Activated gamma-delta T cell treated with Interleukin-2 at 50 U/mL for 16 hours (primary cell): ENCODE measurements around the gene EDIL3.
"Not testable (repeated sequence)": the region's sequence is repeated elsewhere in the genome, so short reads cannot be mapped to it uniquely, and the experiment has no call there.

ENCODE experiments used
- DNase-seq: peaks from one replicate; pipeline ENCODE4 v3.0.0-alpha.2; 2020

Gene EDIL3

DNA sequence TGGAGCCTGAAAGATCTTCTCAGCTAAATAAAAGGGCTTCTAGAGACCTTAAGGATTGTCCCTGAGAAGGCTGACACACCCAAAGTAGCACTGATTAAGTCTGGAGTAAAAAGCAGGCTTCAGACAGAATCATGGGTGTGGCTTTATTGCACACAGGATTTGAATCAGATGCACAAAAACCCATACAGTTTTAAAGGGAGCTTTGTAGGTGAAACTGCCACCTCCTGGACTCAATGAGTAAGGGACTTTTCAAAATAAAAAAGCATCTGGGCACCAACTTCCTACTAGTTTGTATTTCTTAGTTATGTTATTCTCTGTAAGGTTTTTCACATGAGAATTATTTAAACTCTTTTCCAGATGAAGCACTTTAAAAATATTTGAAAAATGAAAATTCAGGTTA lies 129.4 kb downstream of the EDIL3 start:
- DNase-seq, result no peak

DNA sequence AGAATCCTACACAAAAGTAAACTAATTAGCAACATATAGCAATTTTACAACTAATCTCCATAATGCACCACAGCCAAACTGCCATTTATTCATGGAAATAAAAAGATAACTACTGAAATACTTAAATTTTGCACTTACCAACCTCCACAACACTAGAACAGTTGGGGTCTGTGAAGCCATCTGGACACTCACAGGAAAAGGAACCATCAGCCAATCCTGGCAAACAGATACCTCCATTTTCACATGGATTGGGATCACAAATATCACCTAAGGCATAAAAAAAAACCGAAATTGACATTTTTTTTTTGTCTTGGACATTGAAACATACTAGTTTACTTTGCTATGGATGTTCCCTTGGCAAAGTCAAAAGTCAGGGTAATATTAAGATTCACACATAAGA lies 130.7 kb downstream of the EDIL3 start:
- no peak for DNase-seq

DNA sequence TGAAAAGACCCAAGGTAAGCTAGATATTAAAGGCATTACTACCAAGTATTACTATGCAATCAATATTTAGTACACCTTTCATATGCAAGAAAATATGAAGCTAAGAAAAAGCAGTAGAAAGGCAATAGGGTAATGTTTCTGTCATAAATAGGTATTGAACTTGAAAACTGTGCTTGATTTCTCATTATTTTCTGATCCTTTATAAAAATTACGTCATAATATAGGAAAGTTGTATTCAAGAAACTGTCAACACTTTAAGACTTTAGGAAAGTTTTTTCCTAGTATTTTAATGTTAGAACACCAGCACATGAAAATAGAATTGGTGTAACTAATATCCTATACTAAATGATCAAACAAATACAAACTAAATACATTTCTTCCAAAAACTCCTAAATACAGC lies 133.2 kb downstream of the EDIL3 start:
- DNase-seq, result no peak

DNA sequence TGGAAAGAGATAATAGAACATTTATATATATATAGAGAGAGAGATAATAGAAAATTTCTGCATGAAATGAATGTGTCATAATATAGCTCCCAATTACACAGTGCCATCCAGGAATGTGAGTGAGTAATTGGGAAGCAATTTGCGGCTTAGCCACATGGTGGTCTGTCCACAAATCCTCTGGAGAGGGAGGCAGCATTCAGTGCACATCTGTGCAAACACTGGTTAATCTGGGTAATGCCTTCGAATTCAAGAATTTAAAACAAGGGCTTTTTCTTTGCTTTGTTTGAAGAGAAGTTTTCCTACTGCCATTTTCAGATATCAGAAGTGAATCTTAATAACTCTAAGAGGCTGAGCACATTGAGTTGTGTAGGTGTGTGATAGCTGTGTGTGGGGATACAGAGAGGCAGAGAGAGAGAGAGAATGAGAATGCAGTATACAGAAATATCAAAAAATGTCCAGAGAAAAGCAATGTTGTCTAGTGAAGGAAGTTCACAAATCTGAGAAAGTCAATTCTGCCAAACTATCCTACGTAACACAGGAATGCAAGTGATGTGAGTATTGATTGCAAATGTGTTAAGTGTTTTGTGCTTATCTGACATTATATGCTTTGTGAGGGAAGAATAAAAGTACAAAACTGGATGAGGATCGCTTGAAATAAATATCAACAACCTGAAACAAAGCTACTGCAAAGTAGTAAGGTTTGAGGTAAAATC lies 134.6 kb downstream of the EDIL3 start:
- DNase-seq, result no peak

DNA sequence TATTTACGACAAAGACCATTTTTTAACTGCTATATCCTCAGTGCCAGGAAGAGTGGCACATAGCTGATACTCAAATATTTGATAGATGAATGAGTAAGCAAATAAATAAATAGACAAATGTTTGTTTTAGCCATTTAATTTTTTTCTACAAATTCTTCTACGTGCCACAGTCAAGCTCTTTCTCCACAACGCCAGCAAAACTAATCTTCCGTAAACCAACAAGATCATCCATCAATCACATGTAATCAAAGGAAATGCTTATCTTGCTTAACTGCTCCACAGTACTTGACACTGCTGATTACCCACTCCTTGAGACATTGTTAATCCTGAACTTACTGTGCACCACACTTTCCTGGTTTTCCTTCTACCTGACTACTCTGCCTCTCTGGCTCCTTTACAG lies 136.7 kb downstream of the EDIL3 start:
- no peak for DNase-seq

DNA sequence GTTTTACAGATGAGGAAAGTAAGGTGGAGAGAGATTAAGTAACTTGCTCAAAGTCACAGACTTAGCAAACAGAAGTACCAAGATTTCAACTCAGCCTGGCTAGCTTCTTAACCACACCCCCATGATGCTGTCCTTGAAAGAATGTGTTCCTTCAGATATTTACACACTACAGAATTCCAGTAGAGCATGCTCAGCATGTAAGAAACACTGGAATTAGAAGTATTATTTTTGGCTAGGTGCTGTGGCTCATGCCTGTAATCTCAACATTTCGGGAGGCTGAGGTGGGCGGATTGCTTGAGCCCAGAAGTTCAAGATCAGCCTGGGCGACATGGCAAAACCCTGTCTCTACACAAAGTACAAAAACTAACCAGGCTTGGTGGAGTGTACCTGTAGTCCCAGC lies 142.4 kb downstream of the EDIL3 start:
- no peak for DNase-seq

DNA sequence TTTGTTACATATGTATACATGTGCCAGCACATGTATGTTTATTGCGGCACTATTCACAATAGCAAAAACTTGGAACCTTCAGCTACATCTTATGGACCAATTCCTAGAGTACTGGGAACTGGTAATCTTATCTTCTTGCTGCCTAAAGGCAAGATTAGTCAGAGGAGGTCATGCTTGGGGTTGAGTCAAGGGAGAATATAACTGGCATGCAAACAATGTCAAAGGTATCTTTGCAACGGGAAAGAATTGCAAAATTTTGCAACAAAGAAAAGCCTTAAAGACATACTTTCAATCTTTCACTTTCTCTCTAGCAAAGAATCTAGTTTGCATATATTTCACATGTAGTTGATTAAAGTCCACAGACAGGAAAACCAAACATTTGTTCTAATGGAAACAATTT lies 145.2 kb downstream of the EDIL3 start:
- DNase-seq, result no peak

DNA sequence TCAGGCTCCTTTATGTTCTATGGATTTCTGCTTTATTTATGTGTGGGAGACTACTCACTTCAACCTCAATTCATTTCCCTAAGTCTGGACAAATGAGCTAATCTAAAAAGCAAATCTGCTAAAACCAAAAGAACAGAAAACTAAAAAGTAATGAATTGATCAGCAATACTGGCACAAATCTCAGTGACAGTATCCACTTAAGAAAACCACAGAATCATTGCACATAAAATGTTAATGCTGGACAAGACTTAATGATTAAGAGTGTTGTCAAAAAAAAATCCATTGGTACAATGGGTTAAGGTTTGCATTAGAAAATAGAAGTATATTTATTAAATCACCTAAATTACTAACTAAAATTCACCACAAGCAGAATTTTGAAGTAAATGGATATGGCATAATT lies 147.6 kb downstream of the EDIL3 start:
- DNase-seq, result no peak

DNA sequence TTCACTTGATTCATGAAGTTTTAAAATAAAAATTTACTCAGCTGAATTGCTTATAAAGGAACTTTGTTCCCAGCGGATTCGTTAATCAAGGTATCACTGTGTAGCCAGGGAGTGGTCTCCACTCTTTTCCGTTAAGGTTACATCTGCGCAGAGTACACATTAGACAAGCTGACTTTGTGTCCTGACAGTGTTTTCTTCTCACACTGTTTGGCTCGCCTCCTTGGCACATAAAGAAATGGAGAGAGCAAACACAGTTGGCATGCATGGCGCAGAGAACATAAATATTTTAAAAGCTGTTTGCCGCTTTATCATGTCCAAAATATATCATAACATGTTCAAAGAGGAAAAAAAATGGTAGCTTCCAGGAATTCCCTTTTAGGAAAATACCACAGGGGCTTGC lies 153.2 kb downstream of the EDIL3 start:
- DNase-seq, result no peak

DNA sequence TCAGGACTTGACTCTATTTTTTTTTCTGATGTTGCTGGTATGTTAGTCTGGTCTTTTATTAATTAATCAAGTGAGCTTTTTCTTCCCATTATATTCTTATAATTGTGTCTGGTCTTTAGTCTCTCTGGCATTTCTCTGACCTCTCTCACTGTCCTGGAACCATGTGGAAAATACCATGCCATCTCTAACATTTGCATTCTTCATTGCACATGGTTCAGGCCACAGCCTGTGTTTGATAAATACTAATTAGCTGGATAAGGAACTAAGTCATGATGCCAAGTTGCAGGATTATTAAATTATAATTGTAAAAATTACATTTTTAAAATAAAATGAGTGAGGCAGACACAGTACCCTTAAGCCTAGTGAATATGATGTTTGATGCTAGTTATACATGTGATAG lies 155.6 kb downstream of the EDIL3 start:
- no peak for DNase-seq

DNA sequence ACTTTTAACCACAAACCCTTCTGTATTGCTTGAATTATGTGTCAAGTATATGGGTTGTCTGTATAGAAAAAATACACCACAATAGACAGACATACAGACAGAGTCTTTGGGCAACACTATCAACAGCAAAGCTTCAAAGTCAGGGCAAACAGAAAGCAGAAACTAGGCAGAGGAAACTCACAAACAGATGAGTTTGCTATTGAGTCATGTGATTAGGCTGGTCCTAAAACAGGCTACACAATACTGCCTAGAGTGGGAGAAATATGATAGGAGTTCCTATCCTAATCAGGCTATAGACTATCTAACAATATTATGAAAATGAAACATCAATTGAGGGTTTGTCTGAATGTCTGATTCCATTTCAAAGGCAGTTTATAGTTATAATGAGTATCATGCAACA lies 156.4 kb downstream of the EDIL3 start:
- DNase-seq, result no peak

DNA sequence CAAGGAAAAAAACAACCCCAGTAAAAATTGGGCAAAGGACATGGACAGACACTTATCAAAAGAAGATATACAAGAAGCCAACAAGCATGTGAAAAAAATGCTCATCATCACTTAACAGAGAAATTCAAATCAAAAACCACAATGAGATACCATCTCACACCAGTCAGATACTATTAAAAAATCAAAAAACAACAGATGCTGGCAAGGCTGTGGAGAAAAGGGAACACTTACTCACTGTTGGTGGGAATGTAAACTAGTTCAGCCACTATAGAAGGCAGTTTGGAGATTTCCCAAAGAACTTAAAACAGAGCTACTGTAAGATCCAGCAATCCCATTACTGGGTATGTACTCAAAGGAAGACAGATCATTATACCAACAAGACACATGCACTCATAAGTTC lies 157.4 kb downstream of the EDIL3 start:
- no peak for DNase-seq

DNA sequence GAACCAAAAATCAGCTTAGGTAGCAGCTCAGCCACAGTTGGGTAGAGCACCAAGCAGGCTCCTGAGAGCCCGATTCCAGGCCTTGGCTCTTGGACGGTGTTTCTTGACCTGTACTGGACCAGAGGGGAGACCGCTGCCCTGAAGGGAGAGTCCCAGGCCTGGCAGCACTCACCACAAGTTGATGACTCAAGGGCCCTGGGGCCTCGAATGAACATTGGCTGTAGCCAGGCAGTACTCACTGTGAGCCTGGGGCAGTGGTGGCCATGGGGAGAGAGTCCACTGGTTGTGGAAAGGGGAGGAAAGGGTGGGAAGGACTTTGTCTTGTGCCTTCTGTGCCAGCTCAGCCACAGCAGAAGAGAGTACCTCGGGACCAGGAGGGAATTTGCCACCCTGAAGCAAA lies 166.1 kb downstream of the EDIL3 start:
- no peak for DNase-seq

DNA sequence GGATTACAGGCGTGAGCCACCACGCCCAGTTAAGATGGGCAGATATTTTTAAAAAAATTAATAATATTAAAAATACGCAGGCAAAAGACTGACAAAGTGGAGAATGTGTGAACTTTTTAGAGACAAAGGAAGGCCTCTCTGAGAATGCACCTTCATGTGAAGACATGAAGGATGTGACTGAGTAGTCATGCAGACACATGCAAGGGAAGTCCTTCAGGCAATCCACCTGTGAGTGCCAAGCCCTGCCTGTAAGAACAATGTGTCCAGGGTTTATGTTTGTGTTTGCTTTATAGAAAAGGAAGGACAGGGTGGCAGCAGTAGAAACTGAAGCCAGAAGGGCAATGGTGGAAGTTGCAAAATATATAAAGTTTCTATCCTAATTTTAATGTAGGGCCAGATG lies 169.2 kb downstream of the EDIL3 start:
- no peak for DNase-seq

DNA sequence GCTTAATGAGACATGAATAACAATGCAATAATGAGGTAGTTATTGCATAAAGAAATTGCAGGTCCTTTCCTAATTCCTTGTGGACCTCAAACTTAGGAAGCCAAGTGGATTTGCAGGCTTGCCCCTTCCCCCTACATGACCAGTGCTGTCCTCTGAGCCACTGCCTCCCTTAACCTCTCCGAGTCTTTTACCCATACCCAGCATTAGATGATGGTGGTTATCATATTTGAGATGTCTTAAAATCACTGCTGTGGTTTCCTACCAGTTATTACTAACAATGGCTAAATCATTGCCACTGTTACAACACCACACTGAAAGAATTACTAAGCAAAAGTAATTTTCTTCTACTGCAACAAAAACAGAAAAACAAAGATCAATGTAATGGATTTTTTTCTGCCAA lies 170.8 kb downstream of the EDIL3 start:
- no peak for DNase-seq

DNA sequence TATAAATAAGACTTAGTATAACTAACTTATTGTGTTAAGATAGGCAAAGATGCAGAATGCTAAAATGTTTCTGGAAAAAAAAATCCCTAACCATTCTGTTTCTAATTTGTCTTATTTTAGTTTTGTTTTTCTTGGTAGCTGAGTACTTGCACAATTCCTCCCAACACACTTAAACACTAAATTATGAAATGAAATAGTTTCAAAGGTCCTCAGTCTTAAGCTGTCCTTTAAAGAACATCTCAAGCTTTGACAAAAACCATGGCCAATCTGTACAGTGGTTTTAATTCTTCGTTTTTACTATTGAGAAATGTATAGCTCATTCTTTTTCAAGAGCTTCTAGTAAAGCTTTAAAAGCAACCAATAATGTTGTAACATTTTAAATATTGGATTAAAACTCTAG lies 171.5 kb downstream of the EDIL3 start:
- no peak for DNase-seq

DNA sequence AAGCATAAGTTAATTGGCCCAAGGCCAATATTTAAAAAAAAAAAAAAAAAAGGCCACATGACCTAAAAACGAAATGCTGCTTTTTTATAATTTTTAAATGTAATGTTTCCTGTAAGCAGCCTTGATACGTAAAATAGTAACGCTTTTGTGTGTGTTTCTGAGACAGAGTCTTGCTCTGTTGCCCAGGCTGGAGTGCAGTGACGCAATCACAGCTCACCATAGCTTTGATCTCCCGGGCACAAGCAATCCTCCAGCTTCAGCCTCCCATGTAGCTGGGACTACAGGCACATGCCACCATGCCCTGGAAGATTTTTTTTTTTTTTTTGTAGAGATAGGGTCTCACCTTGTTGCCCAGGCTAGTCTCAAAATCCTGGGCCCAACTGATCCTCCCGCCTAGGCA lies 179.9 kb downstream of the EDIL3 start:
- DNase-seq, result no peak

DNA sequence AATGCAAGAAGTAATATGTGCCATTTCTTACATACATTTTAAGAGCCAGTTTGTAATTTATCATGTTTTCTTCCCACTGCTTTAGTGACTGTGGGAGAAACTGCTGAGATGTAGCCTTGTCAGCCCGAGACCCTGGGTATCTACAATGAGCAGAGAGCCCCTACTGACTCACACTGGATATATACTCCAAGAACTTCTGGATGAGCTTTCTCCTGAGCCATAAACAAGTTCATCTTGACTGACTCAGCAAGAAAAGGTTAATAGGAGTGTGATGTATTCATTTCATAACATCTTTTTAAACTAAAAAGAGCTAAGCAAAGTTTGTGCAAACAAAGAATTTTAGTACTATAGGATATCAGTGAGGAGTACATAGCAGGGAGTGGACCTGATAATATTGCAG lies 182.5 kb downstream of the EDIL3 start:
- DNase-seq, result no peak

DNA sequence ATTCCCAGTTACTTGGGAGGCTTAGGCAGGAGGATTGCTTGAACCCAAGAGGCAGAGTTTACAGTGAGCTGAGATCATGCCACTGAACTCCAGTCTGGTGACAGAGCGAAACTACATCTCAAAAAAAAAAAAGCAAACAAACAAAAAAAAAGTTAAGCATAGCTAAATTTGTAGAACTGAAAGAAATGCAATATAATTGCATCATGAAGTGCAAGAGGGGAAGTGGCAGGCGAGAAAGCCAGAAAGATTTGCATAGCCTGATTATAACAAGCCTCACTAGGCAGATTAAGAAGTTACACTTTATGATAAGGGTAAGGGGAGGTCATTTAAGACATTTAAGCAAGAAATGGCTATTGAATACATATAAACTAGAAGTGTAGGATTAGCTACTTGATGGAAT lies 187.1 kb downstream of the EDIL3 start:
- DNase-seq, result no peak

DNA sequence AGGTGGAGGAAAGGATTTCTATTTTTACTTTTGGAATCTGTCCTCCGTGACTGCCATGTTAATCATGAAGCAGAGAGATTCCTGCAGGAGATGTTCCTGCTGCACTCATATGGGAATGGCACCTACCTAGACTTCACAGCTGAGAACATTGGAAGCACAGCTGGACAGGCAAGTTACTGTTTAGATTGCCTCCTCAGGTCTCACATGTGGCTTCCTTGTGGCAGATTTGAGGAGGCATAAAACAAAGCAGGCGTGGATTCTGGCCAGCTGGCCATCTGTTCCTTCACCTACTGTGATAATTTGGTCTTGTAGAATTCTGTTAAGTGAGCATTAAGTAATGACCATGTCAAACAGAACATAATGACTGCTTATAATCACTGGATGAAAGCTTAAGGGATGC lies 193.4 kb downstream of the EDIL3 start:
- DNase-seq, result no peak

DNA sequence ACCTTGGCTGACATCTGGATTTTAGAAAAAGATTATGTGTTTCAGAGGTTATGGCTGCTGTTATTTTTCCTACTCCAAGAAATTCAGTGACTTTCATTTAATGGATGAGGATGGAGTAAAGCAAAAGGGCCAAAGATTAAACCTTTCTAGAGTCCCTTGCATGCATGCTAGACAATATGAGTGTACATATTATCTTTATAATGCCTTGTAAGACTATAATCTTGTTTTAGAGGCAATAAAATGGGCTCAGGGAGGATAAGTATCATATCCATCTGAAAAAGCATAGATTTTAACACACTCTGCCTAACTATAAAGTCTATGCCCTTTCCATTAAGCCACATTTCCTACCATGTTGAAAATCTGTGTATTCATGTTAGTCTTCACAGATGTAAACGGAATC lies 199.8 kb downstream of the EDIL3 start:
- no peak for DNase-seq

DNA sequence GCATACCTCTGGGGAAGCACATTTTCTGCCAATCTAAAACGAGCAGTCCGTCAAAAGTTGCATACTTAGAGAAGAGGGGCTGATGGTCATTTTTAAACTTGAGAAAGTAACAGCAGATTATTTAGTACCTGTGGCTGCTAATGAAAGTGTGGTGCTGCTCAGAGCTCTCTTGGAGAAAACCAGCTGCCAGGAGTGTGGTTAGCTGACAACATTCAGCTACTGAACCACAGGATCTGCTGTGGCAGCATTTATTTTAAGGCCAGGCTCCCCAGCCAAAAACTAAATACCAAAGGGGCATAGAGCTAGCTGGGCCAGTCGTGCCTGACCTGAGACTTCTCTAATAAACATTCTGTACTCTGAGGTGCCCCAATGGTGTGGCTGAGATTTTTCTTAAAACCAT lies 203.6 kb downstream of the EDIL3 start:
- DNase-seq, result no peak

DNA sequence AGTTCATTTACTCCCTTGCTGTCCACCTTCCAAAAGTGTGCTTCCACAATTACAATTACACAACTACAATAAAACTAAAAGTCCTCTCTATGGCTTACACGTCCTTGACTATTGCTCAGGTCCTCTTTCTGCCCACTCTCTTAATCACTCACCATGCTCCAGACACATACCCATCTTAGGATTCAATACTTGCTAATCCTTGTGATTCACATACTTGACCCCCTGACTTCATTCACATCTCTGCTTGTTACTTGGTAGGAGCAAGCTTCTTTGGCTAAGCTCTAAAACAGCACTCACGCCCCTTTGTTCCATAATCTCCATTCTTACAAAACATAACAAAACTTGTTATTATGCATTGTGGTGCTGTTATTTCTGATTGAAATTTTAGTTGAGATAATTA lies 215.8 kb downstream of the EDIL3 start:
- DNase-seq, result no peak

DNA sequence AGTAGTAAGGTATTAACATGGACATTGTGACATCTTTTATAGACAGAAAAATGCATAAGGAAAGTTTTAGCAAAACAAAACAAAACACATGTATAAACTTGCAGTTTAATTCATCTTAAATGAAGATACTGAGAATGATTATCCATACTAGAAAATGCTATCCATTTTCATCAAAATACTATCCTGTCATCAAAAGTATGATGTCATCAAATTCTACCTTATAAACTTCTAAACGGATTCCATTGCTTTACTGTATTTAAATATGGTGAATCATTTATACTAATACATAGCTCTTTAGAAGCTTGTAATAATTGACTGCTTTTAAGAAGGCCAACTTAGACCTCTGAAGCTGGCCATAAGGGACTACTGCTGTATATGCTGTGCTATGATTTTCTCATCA lies 221.0 kb downstream of the EDIL3 start:
- no peak for DNase-seq

DNA sequence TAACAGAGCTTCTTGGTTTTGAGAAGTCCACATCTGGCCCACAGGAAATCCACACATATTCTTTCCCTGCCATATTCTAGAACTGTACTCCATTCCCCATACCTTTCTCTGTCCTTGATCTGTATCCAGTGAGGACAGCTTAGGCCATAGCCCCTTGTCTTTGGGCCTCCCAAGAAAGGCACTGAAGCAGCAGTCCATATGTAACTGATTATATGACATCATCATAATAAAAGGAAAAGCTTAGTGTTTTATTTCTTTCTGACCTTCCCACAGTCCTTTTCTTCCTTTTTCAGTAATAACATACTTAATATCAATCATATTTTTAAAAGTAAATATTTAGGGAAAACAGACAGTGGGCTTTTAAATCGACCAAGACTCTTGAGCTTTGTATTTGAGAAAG lies 222.0 kb downstream of the EDIL3 start:
- no peak for DNase-seq

DNA sequence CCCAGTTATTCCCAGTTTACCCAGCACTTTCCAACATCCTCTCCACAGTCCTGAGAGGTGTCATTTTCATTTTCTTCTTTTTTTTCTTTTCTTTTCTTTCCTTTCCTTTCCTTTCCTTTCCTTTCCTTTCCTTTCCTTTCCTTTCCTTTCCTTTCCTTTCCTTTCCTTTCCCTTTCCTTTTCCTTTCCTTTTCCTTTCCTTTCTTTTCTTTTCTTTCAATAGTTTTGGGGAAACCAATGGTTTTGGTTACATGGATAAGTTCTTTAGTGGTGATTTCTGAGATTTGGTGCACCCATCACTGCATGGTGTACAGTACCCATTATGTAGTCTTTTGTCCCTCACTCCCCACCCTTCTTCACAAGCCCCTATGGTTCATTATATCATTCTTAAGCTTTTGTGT lies 224.0 kb downstream of the EDIL3 start:
- not testable (repeated sequence) for DNase-seq
